ENCODE measurements around the gene NTRK3. TPM values are rescaled to one million over a fixed set of nuclear protein-coding genes. Genes with fewer than 3 reads are reported as not detected.

NTRK3 gene
- total RNA-seq, 1 experiment from 2014 or later, result not detected

DNA sequence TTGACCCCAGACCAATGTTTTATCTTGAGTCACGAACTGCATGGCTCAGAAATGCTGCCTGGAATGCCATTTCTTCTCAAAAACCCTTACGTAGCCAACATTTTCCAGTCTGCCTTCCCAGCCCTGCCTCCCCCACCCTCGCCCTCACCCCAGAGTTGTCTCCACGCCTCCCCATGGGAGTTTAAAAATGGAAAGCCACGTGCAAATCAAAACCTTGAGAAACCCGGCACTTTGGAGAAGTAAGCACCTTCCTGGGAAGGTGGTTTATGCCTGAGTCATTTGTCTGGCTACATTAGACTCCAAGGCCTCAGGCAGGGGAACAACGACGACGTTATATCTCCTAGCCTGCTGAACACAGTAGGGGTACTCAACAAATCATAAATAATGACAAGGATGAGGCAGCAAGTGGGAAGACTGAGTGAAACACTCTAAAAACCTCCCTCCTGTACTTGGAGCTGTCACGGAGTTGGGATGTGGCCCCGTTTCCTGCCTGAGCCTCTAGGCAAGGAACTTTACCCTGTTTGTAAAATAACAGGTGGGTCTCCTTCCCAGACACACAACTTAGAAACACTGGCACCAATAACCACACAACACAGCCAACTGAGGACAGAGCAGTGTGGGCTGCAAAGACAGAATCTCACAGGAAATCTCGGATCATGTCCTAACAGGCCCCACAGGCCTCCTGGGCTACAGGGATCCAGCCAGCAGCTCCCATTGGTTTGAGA is 179.1 kb downstream of the NTRK3 start:
- Histone ChIP-seq H3K36me3 (ENCODE audit: low read depth) (no peaks in the 10 kb centered on the region), H3K4me3 (no peak overlapping the region), H3K27me3 (ENCODE audit: insufficient read depth, low read depth) (peaks cover 8% of the 10 kb centered on the region; the same call in 1 of the 2 replicates), H4K20me1 (ENCODE audit: insufficient read depth) (no peaks in the 10 kb centered on the region), H3K9me2 (ENCODE audit: insufficient read depth) (no peaks in the 10 kb centered on the region), H3K79me2 (ENCODE audit: low read depth) (no peaks in the 10 kb centered on the region), H3K4me1 (replicated peaks; ENCODE audit: insufficient read depth) (no peaks in the 10 kb centered on the region), H3F3A (ENCODE audit: insufficient read depth, low read depth) (no peaks in the 10 kb centered on the region), H3K27ac (no peak overlapping the region), H3K4me2 (no peak overlapping the region), H2AFZ (no peak overlapping the region), H3K9me3 (ENCODE audit: insufficient read depth, low read depth) (no peaks in the 10 kb centered on the region)
- DNase-seq, result no peak
- intact Hi-C loops (cut with micrococcal nuclease; ENCODE audit: unreplicated experiment), result no loop called here
- CTCF ChIA-PET, result no interaction called here
- POLR2A ChIA-PET (ENCODE audit: unreplicated experiment), result no interaction called here
- no TSS peak for BruUV-seq (replicated peaks)
- TF ChIP-seq EZH2 (IDR thresholded peaks at IDR 0.05; ENCODE audit: low read depth), result no peak
- TF ChIP-seq, protein P1, sequence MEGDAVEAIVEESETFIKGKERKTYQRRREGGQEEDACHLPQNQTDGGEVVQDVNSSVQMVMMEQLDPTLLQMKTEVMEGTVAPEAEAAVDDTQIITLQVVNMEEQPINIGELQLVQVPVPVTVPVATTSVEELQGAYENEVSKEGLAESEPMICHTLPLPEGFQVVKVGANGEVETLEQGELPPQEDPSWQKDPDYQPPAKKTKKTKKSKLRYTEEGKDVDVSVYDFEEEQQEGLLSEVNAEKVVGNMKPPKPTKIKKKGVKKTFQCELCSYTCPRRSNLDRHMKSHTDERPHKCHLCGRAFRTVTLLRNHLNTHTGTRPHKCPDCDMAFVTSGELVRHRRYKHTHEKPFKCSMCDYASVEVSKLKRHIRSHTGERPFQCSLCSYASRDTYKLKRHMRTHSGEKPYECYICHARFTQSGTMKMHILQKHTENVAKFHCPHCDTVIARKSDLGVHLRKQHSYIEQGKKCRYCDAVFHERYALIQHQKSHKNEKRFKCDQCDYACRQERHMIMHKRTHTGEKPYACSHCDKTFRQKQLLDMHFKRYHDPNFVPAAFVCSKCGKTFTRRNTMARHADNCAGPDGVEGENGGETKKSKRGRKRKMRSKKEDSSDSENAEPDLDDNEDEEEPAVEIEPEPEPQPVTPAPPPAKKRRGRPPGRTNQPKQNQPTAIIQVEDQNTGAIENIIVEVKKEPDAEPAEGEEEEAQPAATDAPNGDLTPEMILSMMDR (conservative IDR thresholded peaks at IDR 0.05), result no peak

DNA sequence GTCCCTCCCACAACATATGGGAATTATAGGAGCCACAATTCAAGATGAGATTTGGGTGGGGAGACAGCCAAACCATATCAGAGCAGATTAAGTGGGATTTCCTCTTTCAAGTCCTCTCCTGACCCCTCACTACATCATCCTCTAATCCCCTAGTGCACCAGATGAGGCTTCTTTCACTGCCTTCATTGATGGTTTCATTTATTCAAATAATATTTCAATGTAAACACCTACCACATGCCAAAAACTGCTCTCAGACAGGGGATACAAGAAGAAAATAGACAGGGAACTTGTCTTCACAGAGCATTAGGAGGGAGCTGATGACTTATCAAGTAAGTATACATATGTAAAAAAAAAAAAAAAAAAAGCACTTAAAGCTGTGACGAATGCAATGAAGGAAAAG is 180.2 kb downstream of the NTRK3 start:
- TF ChIP-seq, protein P1 (conservative IDR thresholded peaks at IDR 0.05), result no peak
- no peak for TF ChIP-seq EZH2 (IDR thresholded peaks at IDR 0.05; ENCODE audit: low read depth)
- no peaks in the 10 kb centered on the region for H3F3A ChIP-seq (ENCODE audit: insufficient read depth, low read depth)
- no peaks in the 10 kb centered on the region for H3K36me3 ChIP-seq (ENCODE audit: low read depth)
- POLR2A ChIA-PET (ENCODE audit: unreplicated experiment), result no interaction called here
- peaks cover 8% of the 10 kb centered on the region; the same call in 1 of the 2 replicates for H3K27me3 ChIP-seq (ENCODE audit: insufficient read depth, low read depth)
- H3K4me2 ChIP-seq, result no peak overlapping the region
- no peak overlapping the region for H2AFZ ChIP-seq
- CTCF ChIA-PET, result no interaction called here
- H4K20me1 ChIP-seq (ENCODE audit: insufficient read depth), result no peaks in the 10 kb centered on the region
- H3K4me3 ChIP-seq, result no peak overlapping the region
- H3K27ac ChIP-seq, result no peak overlapping the region
- no peaks in the 10 kb centered on the region for H3K4me1 ChIP-seq (replicated peaks; ENCODE audit: insufficient read depth)
- no TSS peak for BruUV-seq (replicated peaks)
- no peaks in the 10 kb centered on the region for H3K79me2 ChIP-seq (ENCODE audit: low read depth)
- no peaks in the 10 kb centered on the region for H3K9me3 ChIP-seq (ENCODE audit: insufficient read depth, low read depth)
- no peaks in the 10 kb centered on the region for H3K9me2 ChIP-seq (ENCODE audit: insufficient read depth)
- no peak for DNase-seq
- intact Hi-C loops (cut with micrococcal nuclease; ENCODE audit: unreplicated experiment), result no loop called here

DNA sequence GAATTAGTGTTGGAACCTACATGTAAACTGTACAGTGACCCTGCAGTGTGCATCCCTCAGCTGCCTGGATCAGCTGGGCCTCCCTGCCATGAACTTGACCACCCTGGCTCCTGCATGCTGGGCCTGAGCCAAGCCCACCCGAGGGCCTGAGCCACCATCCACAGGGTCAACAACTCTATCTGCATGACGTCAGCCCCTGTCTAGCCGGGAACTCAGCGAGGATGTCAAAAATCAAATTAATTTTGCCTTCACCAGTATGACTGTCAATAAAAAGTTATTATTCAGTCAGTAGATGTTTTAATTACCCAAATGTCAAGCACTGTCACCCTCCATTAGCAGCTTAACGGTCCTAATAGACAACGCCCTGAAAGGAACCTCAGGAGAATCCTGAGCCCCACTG is 181.4 kb downstream of the NTRK3 start:
- no peaks in the 10 kb centered on the region for H3K36me3 ChIP-seq (ENCODE audit: low read depth)
- H2AFZ ChIP-seq, result no peak overlapping the region
- no peaks in the 10 kb centered on the region for H3K4me1 ChIP-seq (replicated peaks; ENCODE audit: insufficient read depth)
- no peaks in the 10 kb centered on the region for H4K20me1 ChIP-seq (ENCODE audit: insufficient read depth)
- CTCF ChIA-PET, result no interaction called here
- H3K27me3 ChIP-seq (ENCODE audit: insufficient read depth, low read depth), result peaks cover 8% of the 10 kb centered on the region; the same call in 1 of the 2 replicates
- no peak for TF ChIP-seq EZH2 (IDR thresholded peaks at IDR 0.05; ENCODE audit: low read depth)
- H3K9me2 ChIP-seq (ENCODE audit: insufficient read depth), result no peaks in the 10 kb centered on the region
- intact Hi-C loops (cut with micrococcal nuclease; ENCODE audit: unreplicated experiment), result no loop called here
- H3K4me2 ChIP-seq, result no peak overlapping the region
- H3K9me3 ChIP-seq (ENCODE audit: insufficient read depth, low read depth), result no peaks in the 10 kb centered on the region
- H3K79me2 ChIP-seq (ENCODE audit: low read depth), result no peaks in the 10 kb centered on the region
- H3K4me3 ChIP-seq, result no peak overlapping the region
- BruUV-seq (replicated peaks), result no TSS peak
- no peak overlapping the region for H3K27ac ChIP-seq
- no peaks in the 10 kb centered on the region for H3F3A ChIP-seq (ENCODE audit: insufficient read depth, low read depth)
- POLR2A ChIA-PET (ENCODE audit: unreplicated experiment), result no interaction called here
- DNase-seq, result no peak

DNA sequence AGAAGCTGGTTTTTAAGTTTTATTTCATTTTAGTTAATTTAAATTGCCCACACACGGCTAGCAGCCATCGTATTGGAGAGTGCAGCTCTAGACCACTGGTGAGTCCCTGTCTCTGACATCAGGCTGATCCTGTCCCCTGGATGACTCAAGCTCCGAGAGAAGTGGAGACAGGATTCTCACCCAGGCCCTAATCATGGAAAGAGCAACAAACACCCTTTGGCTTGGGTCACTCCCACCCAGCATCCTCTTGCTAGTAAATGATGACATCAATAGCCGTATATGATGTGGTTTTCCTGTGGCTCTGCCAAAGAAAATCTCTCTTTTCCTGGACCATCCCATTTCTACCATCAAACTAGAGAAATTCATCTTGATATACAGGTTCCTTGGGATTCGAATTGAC is 182.2 kb downstream of the NTRK3 start:
- Histone ChIP-seq H3K27me3 (ENCODE audit: insufficient read depth, low read depth) (peaks cover 8% of the 10 kb centered on the region; the same call in 1 of the 2 replicates), H4K20me1 (ENCODE audit: insufficient read depth) (no peaks in the 10 kb centered on the region), H3K4me2 (no peak overlapping the region), H3K36me3 (ENCODE audit: low read depth) (no peaks in the 10 kb centered on the region), H3K4me1 (replicated peaks; ENCODE audit: insufficient read depth) (no peaks in the 10 kb centered on the region), H3K9me3 (ENCODE audit: insufficient read depth, low read depth) (no peaks in the 10 kb centered on the region), H2AFZ (no peak overlapping the region), H3K79me2 (ENCODE audit: low read depth) (no peaks in the 10 kb centered on the region), H3F3A (ENCODE audit: insufficient read depth, low read depth) (no peaks in the 10 kb centered on the region), H3K9me2 (ENCODE audit: insufficient read depth) (no peaks in the 10 kb centered on the region), H3K4me3 (no peak overlapping the region), H3K27ac (no peak overlapping the region)
- no TSS peak for BruUV-seq (replicated peaks)
- intact Hi-C loops (cut with micrococcal nuclease; ENCODE audit: unreplicated experiment), result no loop called here
- ChIA-PET POLR2A (ENCODE audit: unreplicated experiment) (no interaction called here), CTCF (no interaction called here)
- no peak for DNase-seq
- TF ChIP-seq, protein P1 (conservative IDR thresholded peaks at IDR 0.05), result no peak
- no peak for TF ChIP-seq EZH2 (IDR thresholded peaks at IDR 0.05; ENCODE audit: low read depth)

All from PC-9 (cell line).